ENCODE data around the gene IBA57. TPM values are rescaled to one million over a fixed set of nuclear protein-coding genes. Genes with fewer than 3 reads are reported as not detected.

The IBA57 gene
- polyA plus RNA-seq, 1 of the 3 experiments (the other 2 are of a cell fraction): 1.8 TPM

- POLR2A ChIA-PET: no interaction called here
- DNase-seq: no peak
- Histone ChIP-seq H3K9ac (no peak overlapping the region), H3K27ac (ENCODE audit: low read depth in 2 of 2, low read length in 1 of 2) (no peak overlapping the region), H4K20me1 (ENCODE audit: insufficient read depth) (no peaks in the 10 kb centered on the region), H3K79me2 (ENCODE audit: insufficient read depth) (no peaks in the 10 kb centered on the region), H3K9me2 (no peaks in the 10 kb centered on the region), H3F3A (replicated peaks; ENCODE audit: insufficient read depth) (peaks cover 3% of the 10 kb centered on the region), H3K27me3 (ENCODE audit: insufficient read depth) (no peaks in the 10 kb centered on the region), H3K4me2 (no peak overlapping the region), H3K4me3 (ENCODE audit: low read depth in 2 of 2, low read length in 1 of 2) (no peak overlapping the region), H3K4me1 (ENCODE audit: control insufficient read depth in 1 of 2, insufficient read depth in 2 of 2, low read depth in 1 of 2, low read length in 1 of 2) (no peaks in the 10 kb centered on the region), H2AFZ (ENCODE audit: low read depth) (no peak overlapping the region), H3K36me3 (replicated peaks in 1 of 2; ENCODE audit: control insufficient read depth in 1 of 2, insufficient read depth in 2 of 2, low read length in 1 of 2) (no peaks in the 10 kb centered on the region), H3K9me3 (peaks cover 13% of the 10 kb centered on the region)
- 21% methylated on average over 2 of the region's 2 CpGs for WGBS (ENCODE audit: low lambda C conversion rate)
- CTCF ChIA-PET: interaction anchor here (6.1 kb wide), 1 partner anchor 14 kb away, joined by 36 read pairs; no protein-coding TSS in a partner anchor
- TF ChIP-seq ELF1 (IDR thresholded peaks at IDR 0.05) (no peak), SIN3A (IDR thresholded peaks at IDR 0.05; ENCODE audit: borderline replicate concordance, low read depth, low read length) (no peak)
These were observed 47.6 kb upstream of the IBA57 start for GRCh38 chr1:228118040-228118439.

GRCh38 chr1:228120351-228120750, 45.3 kb upstream of the IBA57 start:
- H3K4me3 ChIP-seq (ENCODE audit: low read depth in 2 of 2, low read length in 1 of 2): no peak overlapping the region
- POLR2A ChIA-PET: no interaction called here
- H2AFZ ChIP-seq (ENCODE audit: low read depth): no peak overlapping the region
- no peaks in the 10 kb centered on the region for H3K9me2 ChIP-seq
- no peak overlapping the region for H3K4me2 ChIP-seq
- no peaks in the 10 kb centered on the region for H3K36me3 ChIP-seq (replicated peaks in 1 of 2; ENCODE audit: control insufficient read depth in 1 of 2, insufficient read depth in 2 of 2, low read length in 1 of 2)
- H3K27ac ChIP-seq (ENCODE audit: low read depth in 2 of 2, low read length in 1 of 2): no peak overlapping the region
- peaks cover 3% of the 10 kb centered on the region for H3F3A ChIP-seq (replicated peaks; ENCODE audit: insufficient read depth)
- no peaks in the 10 kb centered on the region for H3K4me1 ChIP-seq (ENCODE audit: control insufficient read depth in 1 of 2, insufficient read depth in 2 of 2, low read depth in 1 of 2, low read length in 1 of 2)
- no peaks in the 10 kb centered on the region for H4K20me1 ChIP-seq (ENCODE audit: insufficient read depth)
- DNase-seq: no peak
- H3K9me3 ChIP-seq: peaks cover 13% of the 10 kb centered on the region
- CTCF ChIA-PET: interaction anchor here (6.1 kb wide), 1 partner anchor 11 kb away, joined by 36 read pairs; no protein-coding TSS in a partner anchor
- 42% methylated on average over 1 of the region's 1 CpG for WGBS (ENCODE audit: low lambda C conversion rate)
- no peak overlapping the region for H3K9ac ChIP-seq
- TF ChIP-seq USF1 (IDR thresholded peaks at IDR 0.05; ENCODE audit: borderline replicate concordance, low read depth): no peak
- no peak for TF ChIP-seq NFIC (IDR thresholded peaks at IDR 0.05; ENCODE audit: borderline replicate concordance)
- TF ChIP-seq FOXM1 (IDR thresholded peaks at IDR 0.05; ENCODE audit: low read depth): no peak
- no peak for TF ChIP-seq CHD2 (IDR thresholded peaks at IDR 0.05; ENCODE audit: low read length, partially characterized antibody)
- no peak for TF ChIP-seq RCOR1 (IDR thresholded peaks at IDR 0.05; ENCODE audit: low read length)
- no peaks in the 10 kb centered on the region for H3K79me2 ChIP-seq (ENCODE audit: insufficient read depth)
- no peaks in the 10 kb centered on the region for H3K27me3 ChIP-seq (ENCODE audit: insufficient read depth)

- Histone ChIP-seq H3K9me3 (peaks cover 13% of the 10 kb centered on the region), H3K4me2 (no peak overlapping the region), H3K27me3 (ENCODE audit: insufficient read depth) (no peaks in the 10 kb centered on the region), H4K20me1 (ENCODE audit: insufficient read depth) (no peaks in the 10 kb centered on the region), H3K4me1 (ENCODE audit: control insufficient read depth in 1 of 2, insufficient read depth in 2 of 2, low read depth in 1 of 2, low read length in 1 of 2) (no peaks in the 10 kb centered on the region), H3K27ac (ENCODE audit: low read depth in 2 of 2, low read length in 1 of 2) (no peak overlapping the region), H3K36me3 (replicated peaks in 1 of 2; ENCODE audit: control insufficient read depth in 1 of 2, insufficient read depth in 2 of 2, low read length in 1 of 2) (no peaks in the 10 kb centered on the region), H3K79me2 (ENCODE audit: insufficient read depth) (no peaks in the 10 kb centered on the region), H3F3A (replicated peaks; ENCODE audit: insufficient read depth) (peaks cover 3% of the 10 kb centered on the region), H3K9ac (no peak overlapping the region), H2AFZ (ENCODE audit: low read depth) (no peak overlapping the region), H3K9me2 (no peaks in the 10 kb centered on the region), H3K4me3 (ENCODE audit: low read depth in 2 of 2, low read length in 1 of 2) (no peak overlapping the region)
- 62% methylated on average over 5 of the region's 5 CpGs for WGBS (ENCODE audit: low lambda C conversion rate)
- CTCF ChIA-PET: interaction anchor here (0.7 to 6.1 kb wide), 3 partner anchors 11 to 45 kb away, joined by 3 to 36 read pairs (median 3); partner anchors contain the start of gene IBA57
- DNase-seq: no peak
- POLR2A ChIA-PET: no interaction called here
- no peak for TF ChIP-seq ELF1 (IDR thresholded peaks at IDR 0.05)
- no peak for TF ChIP-seq JUND (IDR thresholded peaks at IDR 0.05)
- no peak for TF ChIP-seq ZBTB33 (IDR thresholded peaks at IDR 0.05; ENCODE audit: borderline replicate concordance, low read depth)
- TF ChIP-seq FOXM1 (IDR thresholded peaks at IDR 0.05; ENCODE audit: low read depth): no peak
- no peak for TF ChIP-seq CHD2 (IDR thresholded peaks at IDR 0.05; ENCODE audit: low read length, partially characterized antibody)
- TF ChIP-seq POLR2AphosphoS5 (IDR thresholded peaks at IDR 0.05; ENCODE audit: low read depth, low read length): no peak
- TF ChIP-seq TAF1 (IDR thresholded peaks at IDR 0.05; ENCODE audit: borderline replicate concordance, low read depth, low read length): no peak
- no peak for TF ChIP-seq RXRA (IDR thresholded peaks at IDR 0.05; ENCODE audit: borderline replicate concordance, low read depth)
- TF ChIP-seq YY1 (IDR thresholded peaks at IDR 0.05; ENCODE audit: low read depth): no peak
- TF ChIP-seq EZH2phosphoT487 (IDR thresholded peaks at IDR 0.05; ENCODE audit: borderline replicate concordance, low read depth): no peak
These were observed 44.6 kb upstream of the IBA57 start for GRCh38 chr1:228120857-228121489.
